ENCODE measurements around the gene TMC6. TPM values are rescaled to one million over a fixed set of nuclear protein-coding genes. Genes with fewer than 3 reads are reported as not detected.

Gene TMC6
- total and polyA plus RNA-seq, 2 of the 13 experiments (the other 11 are each of a cell fraction or from before 2014, with no cell fraction given): 48.4 to 99.1 TPM

DNA sequence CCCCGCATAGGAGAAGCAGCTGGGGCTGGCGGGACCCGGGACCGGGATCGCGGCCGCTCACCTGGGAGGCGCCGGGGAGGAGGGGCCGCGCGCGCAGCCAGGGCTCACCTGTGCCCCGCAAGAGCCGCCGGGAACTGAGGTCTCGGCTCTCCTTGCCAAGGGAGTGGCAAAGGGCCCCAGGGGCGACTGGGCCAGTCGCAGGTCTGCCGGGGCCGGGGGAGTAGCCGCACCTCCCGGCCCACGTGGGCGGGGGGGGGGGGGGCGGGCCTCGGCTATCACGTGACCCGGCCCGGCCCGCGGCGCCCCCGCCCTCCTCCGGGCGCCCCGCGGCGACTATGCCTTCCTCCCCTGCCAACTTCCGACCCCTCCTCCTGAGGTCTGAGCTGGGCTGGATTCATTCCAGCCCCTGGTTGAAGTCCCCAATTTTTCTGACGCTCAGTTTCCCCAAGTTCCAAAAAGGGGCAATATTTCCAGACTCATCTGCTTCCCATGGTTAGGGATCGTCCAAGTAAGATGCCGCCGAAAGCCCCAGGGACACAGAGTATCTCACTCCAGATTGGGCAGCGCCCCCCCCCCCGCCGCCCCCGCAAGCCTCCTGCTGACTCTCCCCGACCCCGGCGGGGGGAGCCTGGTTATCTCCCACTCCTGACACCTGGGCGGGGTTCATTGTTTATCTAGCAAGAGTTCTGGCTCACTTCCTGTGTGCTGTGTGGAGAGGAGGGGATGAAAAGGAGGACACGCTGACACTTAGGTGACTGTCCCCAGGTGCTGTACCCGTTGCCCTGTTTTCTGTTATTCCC lies at the start of gene TMC6 (continued):
- TF ChIP-seq, protein P1, sequence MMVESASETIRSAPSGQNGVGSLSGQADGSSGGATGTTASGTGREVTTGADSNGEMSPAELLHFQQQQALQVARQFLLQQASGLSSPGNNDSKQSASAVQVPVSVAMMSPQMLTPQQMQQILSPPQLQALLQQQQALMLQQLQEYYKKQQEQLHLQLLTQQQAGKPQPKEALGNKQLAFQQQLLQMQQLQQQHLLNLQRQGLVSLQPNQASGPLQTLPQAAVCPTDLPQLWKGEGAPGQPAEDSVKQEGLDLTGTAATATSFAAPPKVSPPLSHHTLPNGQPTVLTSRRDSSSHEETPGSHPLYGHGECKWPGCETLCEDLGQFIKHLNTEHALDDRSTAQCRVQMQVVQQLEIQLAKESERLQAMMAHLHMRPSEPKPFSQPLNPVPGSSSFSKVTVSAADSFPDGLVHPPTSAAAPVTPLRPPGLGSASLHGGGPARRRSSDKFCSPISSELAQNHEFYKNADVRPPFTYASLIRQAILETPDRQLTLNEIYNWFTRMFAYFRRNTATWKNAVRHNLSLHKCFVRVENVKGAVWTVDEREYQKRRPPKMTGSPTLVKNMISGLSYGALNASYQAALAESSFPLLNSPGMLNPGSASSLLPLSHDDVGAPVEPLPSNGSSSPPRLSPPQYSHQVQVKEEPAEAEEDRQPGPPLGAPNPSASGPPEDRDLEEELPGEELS (CRISPR knock-in tag; IDR thresholded peaks at IDR 0.05): peak; percentile 65; the same call in 1 of the 2 replicates
- no peak for TF ChIP-seq SNAPC5 (CRISPR knock-in tag; IDR thresholded peaks at IDR 0.05; ENCODE audit: borderline replicate concordance)
- no peak for TF ChIP-seq ZKSCAN5 (CRISPR knock-in tag; IDR thresholded peaks at IDR 0.05)
- no peak for TF ChIP-seq MIER3 (CRISPR knock-in tag; IDR thresholded peaks at IDR 0.05; ENCODE audit: borderline replicate concordance)
- TF ChIP-seq ZFP36L1 (CRISPR knock-in tag; IDR thresholded peaks at IDR 0.05): no peak
- TF ChIP-seq SRY (CRISPR knock-in tag; IDR thresholded peaks at IDR 0.05): peak; percentile 55; the same call in 1 of the 2 replicates
- no peak for TF ChIP-seq ZBTB46 (CRISPR knock-in tag; IDR thresholded peaks at IDR 0.05; ENCODE audit: borderline replicate concordance)
- TF ChIP-seq, protein P2, sequence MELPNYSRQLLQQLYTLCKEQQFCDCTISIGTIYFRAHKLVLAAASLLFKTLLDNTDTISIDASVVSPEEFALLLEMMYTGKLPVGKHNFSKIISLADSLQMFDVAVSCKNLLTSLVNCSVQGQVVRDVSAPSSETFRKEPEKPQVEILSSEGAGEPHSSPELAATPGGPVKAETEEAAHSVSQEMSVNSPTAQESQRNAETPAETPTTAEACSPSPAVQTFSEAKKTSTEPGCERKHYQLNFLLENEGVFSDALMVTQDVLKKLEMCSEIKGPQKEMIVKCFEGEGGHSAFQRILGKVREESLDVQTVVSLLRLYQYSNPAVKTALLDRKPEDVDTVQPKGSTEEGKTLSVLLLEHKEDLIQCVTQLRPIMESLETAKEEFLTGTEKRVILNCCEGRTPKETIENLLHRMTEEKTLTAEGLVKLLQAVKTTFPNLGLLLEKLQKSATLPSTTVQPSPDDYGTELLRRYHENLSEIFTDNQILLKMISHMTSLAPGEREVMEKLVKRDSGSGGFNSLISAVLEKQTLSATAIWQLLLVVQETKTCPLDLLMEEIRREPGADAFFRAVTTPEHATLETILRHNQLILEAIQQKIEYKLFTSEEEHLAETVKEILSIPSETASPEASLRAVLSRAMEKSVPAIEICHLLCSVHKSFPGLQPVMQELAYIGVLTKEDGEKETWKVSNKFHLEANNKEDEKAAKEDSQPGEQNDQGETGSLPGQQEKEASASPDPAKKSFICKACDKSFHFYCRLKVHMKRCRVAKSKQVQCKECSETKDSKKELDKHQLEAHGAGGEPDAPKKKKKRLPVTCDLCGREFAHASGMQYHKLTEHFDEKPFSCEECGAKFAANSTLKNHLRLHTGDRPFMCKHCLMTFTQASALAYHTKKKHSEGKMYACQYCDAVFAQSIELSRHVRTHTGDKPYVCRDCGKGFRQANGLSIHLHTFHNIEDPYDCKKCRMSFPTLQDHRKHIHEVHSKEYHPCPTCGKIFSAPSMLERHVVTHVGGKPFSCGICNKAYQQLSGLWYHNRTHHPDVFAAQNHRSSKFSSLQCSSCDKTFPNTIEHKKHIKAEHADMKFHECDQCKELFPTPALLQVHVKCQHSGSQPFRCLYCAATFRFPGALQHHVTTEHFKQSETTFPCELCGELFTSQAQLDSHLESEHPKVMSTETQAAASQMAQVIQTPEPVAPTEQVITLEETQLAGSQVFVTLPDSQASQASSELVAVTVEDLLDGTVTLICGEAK (IDR thresholded peaks at IDR 0.05): no peak
- TF ChIP-seq, protein P2 (CRISPR knock-in tag; IDR thresholded peaks at IDR 0.05): peak; percentile 62; the same call in 1 of the 2 replicates
- TF ChIP-seq RELA (CRISPR knock-in tag; IDR thresholded peaks at IDR 0.05): no peak
- no peak for TF ChIP-seq ZNF121 (CRISPR knock-in tag; IDR thresholded peaks at IDR 0.05)
- peak; percentile 21; the same call in 1 of the 2 replicates for TF ChIP-seq GATA4 (IDR thresholded peaks at IDR 0.05; ENCODE audit: borderline replicate concordance, low read depth)
- TF ChIP-seq, protein P3, sequence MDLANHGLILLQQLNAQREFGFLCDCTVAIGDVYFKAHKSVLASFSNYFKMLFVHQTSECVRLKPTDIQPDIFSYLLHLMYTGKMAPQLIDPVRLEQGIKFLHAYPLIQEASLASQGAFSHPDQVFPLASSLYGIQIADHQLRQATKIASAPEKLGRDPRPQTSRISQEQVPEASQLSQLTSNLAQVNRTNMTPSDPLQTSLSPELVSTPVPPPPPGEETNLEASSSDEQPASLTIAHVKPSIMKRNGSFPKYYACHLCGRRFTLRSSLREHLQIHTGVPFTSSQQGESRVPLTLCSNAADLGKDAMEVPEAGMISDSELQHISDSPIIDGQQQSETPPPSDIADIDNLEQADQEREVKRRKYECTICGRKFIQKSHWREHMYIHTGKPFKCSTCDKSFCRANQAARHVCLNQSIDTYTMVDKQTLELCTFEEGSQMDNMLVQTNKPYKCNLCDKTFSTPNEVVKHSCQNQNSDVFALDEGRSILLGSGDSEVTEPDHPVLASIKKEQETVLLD (CRISPR knock-in tag; IDR thresholded peaks at IDR 0.05; ENCODE audit: low read depth): peak; percentile 54; the same call in 1 of the 2 replicates

Data from HepG2 (cell line).